Activated T-cell treated with anti-CD3 and anti-CD28 coated beads for 24 hours (primary cell): ENCODE data around the gene CSF2RB.

ENCODE experiments used
- DNase-seq: peaks from one replicate; pipeline ENCODE4 v3.0.0-alpha.2; 2020; ENCODE audit warnings: low read depth

CSF2RB gene

DNA sequence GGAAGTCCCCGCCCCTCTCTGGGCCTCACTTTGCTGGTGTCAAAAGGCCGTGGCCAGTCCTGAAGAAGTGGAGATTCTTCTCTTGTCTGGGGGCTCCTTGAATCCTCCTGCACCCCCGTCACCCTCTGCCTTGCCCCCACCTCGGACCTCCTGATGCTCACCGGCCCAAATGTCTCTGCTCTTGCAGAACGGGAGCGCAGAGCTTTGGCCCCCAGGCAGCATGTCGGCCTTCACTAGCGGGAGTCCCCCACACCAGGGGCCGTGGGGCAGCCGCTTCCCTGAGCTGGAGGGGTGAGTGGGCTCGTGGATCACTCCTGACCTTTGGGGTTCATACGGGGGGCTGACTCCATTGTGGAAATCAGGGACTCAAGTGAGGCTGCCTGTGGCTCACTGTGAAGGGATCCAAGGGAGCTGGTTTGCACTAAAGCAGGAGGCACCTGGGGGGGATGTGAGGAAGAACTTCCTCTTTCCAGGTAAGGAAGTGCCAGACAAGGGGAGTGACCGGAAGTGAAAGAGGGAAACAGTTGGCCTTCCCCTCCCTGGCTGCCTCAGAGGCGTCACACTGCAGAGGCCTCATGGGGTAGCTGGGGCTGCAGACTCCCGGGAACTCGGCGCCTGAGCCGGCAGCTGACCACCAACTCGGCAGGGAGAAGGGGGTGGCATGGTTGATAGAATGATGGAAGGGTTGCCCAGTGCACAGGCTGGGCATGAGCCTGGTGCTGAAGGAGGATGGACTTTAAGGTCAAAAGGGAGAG, 23.1 kb downstream of the CSF2RB start:
- DNase-seq = no peak

DNA sequence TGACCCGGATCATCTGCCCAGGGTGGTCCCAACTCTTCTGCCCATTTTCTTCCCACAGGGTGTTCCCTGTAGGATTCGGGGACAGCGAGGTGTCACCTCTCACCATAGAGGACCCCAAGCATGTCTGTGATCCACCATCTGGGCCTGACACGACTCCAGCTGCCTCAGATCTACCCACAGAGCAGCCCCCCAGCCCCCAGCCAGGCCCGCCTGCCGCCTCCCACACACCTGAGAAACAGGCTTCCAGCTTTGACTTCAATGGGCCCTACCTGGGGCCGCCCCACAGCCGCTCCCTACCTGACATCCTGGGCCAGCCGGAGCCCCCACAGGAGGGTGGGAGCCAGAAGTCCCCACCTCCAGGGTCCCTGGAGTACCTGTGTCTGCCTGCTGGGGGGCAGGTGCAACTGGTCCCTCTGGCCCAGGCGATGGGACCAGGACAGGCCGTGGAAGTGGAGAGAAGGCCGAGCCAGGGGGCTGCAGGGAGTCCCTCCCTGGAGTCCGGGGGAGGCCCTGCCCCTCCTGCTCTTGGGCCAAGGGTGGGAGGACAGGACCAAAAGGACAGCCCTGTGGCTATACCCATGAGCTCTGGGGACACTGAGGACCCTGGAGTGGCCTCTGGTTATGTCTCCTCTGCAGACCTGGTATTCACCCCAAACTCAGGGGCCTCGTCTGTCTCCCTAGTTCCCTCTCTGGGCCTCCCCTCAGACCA, 24.0 kb downstream of the CSF2RB start:
- DNase-seq = no peak

GRCh38 chr22:36938028-36938425, 24.6 kb downstream of the CSF2RB start:
- no peak for DNase-seq

DNA sequence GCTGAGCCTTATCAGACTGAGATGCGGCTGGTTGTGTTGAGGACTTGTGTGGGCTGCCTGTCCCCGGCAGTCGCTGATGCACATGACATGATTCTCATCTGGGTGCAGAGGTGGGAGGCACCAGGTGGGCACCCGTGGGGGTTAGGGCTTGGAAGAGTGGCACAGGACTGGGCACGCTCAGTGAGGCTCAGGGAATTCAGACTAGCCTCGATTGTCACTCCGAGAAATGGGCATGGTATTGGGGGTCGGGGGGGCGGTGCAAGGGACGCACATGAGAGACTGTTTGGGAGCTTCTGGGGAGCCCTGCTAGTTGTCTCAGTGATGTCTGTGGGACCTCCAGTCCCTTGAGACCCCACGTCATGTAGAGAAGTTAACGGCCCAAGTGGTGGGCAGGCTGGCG, 25.5 kb downstream of the CSF2RB start:
- DNase-seq = no peak

DNA sequence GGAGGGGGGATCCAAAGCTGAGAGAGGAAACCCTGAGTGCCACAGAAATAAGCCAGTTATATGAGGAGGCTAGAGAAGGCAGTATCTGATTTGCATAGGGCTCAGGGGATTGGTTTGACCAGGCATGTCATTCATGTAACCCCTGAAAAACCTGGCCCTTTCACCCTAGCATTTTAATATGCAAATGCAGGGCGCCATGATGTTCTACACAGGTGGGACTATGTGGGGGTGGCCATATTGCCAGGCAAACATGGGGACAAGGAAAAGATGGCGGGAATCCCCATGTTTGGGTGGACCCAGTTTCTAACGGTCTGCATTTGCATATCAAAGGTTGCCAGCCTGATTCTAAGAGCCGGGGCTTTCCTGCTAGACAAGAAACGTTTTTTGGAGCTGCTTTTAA, 27.2 kb downstream of the CSF2RB start:
- DNase-seq = no peak

DNA sequence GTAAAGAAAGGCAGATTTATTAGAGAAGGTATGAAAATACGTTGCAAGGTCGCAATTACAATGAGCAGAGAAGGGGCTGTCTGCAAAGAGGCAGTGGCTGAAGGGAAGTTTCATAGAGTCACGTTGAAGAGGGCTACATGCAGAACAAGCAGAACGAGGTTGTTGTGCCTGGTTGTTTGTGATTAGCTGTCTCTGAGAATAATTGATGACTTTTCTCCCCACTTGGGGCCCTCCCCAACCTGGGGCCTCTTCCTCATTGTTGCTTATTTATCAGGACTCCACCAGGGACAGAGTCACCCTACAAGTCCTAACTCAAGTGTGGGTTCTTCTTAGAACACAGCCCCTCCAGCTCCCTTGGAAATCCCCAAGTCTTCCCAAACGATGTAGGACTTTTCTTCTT, 29.1 kb downstream of the CSF2RB start:
- DNase-seq = no peak

DNA sequence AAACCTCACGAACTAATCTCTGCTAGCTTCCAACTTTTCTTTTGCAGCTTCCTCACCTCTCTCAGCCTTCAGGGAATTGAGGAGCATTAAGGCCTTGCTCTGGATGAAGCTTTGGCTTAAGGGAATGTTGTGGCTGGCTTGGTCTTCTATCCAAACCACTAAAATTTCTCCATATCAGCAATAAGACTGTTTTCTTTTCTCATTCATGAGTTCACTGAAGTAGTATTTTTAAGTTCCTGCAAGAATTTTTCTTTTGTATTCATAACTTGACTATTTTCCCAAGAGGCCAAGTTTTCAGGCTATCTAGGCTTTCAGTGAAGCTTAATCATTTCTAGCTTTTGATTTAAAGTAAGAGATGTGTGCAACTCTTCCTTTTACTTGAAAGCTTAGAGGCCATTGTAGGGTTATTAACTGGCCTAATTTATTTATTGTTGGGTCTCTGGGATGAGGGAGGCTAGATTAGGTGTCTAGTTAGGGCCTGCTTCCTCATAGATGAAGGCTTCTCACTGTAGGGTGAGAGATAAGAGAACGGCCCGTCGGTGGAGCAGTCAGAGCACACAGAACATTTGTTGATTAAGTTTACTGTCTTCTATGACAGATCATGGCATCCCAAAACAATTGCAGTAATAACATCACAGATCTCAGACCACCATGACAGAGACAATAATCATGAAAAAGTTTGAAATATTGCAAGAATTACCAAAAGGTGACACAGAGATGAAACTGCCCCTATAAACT, 33.2 kb downstream of the CSF2RB start:
- no peak for DNase-seq

GRCh38 chr22:36948273-36949225, 35.1 kb downstream of the CSF2RB start:
- DNase-seq = no peak

DNA sequence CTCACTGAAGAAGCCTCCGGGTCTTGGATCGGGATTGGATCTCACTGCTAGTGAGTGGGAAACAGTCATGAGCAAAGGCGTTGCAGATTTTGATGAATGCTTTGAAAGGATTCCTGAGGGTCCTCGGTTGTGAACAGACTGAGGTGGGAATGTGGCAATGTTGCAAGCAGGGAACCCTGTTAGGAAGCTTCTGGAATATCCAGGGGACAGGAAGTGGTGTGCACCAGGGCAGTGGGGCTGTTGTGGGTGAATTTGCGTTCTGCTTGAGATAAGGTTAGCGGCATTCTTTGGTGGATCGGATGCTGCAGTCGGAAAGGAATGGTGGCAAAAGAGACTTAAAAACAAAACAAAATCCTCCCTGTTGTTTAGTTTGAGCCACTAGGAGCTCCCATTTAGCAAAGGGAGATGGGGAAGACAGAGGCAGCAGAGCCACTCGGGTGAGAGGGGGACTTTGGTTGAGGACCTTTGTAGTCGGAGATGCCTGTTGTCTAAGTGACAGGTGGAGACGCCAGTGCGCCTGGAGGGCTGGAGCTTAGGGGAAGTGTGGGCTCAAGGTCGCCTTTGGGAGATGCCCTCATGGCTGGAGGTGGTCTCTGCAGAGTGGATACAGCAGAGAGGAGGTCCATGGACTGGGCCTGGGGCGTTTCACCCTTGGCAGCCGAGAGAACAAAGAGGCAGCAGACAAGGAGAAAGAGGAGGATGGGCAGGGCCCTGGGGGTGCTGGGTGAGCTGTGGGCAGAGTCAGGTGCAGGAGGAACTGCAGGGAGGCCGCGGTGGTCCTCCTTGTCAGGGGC, 37.6 kb downstream of the CSF2RB start:
- DNase-seq = no peak

DNA sequence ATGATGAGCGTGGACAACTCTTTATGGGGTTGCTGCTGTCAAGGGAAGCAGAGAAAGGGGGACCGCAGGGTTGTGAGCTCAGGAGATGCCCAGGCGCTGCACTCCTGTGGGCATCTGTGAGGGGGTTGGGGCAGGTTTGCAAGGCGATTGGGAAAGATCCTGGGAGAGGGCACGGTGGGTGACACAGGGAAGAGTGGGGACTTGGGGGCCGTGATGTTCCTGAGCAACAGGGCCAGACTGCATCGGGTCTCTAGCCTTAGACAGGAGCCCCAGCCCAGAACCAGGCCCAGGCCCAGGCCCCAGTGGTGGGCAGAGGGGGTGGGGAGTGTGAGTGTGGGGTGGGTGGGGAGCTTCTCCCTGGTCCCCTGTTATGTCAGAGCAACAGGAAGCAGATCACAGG, 38.3 kb downstream of the CSF2RB start:
- no peak for DNase-seq

GRCh38 chr22:36953239-36954080, 40.0 kb downstream of the CSF2RB start:
- DNase-seq = no peak

- no peak for DNase-seq
Measured at GRCh38 chr22:36954251-36955014, 41.0 kb downstream of the CSF2RB start.

DNA sequence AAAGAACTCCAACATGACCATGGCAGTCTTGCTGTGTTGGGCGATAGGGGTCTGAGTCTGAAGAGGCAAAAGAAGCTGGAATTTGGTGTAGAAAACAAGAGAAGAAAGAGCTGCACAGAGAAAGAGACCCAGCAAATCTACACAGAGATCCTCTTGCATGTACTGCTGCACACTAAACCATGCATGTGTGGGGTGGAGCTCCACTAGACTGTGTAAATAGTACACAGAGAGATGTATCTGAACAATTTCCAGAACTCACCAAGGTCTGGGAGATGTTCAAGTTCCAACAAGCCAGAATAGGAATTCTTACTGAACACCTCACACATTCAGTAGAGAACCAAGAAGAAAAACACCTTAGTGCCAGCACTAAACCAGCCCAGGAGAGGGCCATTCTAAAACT, 42.3 kb downstream of the CSF2RB start:
- no peak for DNase-seq

GRCh38 chr22:36958366-36958765, 44.9 kb downstream of the CSF2RB start:
- DNase-seq = no peak

DNA sequence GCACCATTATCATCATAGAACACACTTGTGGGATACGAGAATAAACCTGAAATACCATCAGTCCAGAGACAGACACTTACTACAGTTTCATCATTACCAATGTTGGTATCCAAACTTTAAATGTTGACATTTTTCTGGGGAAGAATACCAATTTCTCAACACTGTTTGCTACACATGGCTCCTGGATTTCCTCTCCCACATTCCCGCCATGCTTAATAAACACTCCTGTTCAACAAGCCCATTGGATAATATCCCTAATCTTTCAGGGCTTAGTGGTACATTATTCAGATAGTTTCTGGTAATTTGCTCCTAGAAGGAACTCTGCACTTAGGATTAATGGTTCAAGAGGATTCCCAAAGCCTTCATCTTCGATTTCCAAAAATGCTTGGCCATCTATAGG, 48.2 kb downstream of the CSF2RB start:
- DNase-seq = no peak

- no peak for DNase-seq
Measured at GRCh38 chr22:36963302-36963701, 49.9 kb downstream of the CSF2RB start.

GRCh38 chr22:36964106-36964505, 50.7 kb downstream of the CSF2RB start:
- no peak for DNase-seq

DNA sequence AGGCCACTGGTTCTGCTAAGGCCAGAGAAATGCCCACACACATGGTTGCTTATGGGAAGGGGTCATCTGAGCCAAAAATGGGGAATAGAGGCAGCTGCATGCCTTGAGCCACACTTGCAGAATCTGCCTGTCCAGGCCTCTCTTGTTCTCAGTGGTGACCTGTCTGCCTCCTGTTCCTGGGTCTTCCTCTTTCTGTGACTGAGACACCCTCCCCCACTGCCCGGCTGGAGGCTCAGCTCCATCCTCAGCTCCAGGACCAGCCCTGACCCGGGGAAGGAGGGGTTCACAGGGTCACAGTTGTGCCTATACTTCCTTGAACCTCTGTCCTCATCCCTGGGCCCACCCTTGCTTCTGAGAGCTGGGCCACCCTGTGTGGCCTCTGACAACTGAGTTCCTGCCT, 52.3 kb downstream of the CSF2RB start:
- DNase-seq = no peak

- no peak for DNase-seq
Measured at GRCh38 chr22:36966851-36967540, 53.6 kb downstream of the CSF2RB start.
